HG03066 (cell line): ENCODE results near the gene PKNOX2.
"Not testable (repeated sequence)": the region's sequence is repeated elsewhere in the genome, so short reads cannot be mapped to it uniquely, and the experiment has no call there.

ENCODE experiments used
- ATAC-seq: cut with Tn5 transposase; IDR thresholded peaks from one replicate; pipeline ENCODE4 v1.9.1; 2021; ENCODE audit warnings: low read depth; ENCODE audit not compliant: unreplicated experiment

PKNOX2 gene

GRCh38 chr11:125200441-125200840 is 35.9 kb downstream of the PKNOX2 start:
- no peak for ATAC-seq

DNA sequence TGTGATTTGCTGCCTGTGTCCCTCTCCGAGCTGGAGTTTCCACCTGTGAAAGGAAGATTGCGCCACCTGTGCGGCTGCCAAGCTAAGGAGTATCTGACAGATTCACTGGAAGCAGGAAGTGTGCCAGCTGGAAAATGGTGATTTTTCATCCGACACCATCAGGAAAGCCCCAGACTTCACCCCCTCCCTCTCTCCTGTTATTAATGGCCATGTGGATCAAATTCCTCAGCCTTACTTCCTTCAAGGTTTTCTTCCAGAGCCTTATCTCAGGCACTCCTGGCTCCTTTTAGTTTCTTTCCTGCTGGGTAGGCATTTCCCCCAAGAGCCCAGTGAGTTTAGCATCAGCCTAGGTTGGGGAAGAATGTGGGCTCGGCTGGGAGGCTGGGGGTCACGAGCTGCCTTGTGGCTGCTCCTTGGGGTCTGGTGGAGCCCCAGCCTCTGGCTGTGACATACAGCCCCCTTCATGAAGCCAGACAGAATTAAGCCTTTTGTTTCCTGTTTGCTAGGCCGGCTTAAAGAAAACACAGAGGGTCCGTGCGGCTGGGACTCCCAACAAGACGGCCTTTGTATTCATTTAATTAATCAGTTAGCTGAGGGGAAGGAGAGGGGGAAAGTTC is 37.1 kb downstream of the PKNOX2 start:
- no peak for ATAC-seq

DNA sequence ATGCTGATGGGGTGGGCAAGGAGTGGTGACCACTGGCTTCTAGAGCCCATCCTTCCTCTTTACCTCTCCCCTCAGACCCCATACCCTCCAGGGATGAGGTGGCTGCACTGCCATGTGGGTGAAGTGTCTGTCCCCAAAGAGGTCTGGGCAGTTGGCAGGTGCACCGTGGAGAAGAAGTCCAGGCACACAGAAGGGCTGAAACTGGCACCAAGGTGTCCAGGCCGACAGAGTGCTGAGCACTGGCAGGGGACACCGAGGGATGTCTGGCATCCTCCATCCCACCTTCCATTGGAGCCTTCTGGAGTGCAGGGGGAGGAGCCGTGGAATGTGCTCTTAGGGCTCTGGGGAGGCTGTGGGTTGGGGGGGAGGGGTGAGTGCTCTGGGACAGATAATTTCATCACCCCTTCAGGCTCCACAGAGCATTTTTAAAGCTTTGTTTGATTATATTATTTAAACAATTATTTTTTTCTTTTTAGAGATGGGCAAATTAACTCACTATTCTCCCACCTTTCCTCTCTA is 37.9 kb downstream of the PKNOX2 start:
- no peak for ATAC-seq

- no peak for ATAC-seq
Measured at GRCh38 chr11:125202977-125203376, 38.4 kb downstream of the PKNOX2 start.

- ATAC-seq = no peak
Measured at GRCh38 chr11:125207866-125208425, 43.4 kb downstream of the PKNOX2 start.

DNA sequence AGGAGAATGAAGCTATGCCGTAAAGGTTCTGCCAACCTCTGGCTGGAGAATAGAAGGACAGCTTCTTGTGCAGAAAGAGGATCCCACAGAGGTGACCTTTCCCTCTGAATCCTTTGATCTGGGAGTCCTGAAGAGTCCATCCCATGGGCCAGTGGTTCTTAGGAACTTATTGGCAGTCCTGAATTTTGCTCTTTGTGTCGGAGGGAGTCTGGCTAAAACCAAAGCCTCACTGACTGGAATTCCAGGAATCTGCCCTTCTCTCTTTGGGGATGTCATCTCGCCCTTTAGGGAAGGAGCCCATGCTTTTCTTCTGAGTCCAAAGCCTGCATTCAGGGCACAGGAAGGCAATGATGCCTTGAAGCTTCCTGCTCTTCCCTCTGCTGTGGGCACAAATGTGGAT is 45.5 kb downstream of the PKNOX2 start:
- ATAC-seq = no peak

DNA sequence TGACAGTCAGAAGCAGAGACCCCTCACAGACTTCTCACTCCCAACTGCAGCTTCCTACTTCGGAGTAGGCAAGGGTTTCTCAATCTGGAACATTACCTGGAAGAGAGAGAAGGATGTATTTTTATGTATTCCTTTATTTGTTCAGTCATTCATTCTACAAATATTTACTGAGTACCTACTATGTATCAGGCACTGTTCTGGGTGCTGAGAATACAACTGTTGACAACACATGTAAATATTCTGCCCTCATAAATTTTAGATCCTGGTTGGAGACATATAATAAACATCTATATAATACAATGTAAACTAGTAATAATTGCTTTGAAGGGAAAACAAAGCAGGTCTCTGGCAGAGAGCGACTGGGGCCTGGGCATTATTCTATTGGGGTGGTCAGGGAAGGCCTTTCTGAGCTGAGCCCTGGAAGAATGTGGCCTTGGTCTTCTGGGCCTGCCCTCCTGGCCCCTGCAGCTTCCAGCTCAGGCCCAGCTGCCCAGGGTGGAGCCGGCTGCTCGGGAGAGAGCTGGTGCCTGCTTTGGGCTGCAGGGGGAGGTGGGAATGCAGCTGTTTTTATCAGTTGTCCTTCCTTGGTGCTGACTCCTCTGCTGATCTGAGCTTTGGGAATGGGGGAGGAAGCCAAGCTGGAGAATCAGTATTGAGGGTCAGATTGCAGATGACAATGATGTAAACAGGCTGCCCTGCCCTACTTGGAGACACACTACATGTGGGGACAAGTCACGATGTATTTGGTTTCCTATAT is 46.8 kb downstream of the PKNOX2 start:
- no peak for ATAC-seq

- ATAC-seq = no peak
Measured at GRCh38 chr11:125211948-125212340, 47.4 kb downstream of the PKNOX2 start.

DNA sequence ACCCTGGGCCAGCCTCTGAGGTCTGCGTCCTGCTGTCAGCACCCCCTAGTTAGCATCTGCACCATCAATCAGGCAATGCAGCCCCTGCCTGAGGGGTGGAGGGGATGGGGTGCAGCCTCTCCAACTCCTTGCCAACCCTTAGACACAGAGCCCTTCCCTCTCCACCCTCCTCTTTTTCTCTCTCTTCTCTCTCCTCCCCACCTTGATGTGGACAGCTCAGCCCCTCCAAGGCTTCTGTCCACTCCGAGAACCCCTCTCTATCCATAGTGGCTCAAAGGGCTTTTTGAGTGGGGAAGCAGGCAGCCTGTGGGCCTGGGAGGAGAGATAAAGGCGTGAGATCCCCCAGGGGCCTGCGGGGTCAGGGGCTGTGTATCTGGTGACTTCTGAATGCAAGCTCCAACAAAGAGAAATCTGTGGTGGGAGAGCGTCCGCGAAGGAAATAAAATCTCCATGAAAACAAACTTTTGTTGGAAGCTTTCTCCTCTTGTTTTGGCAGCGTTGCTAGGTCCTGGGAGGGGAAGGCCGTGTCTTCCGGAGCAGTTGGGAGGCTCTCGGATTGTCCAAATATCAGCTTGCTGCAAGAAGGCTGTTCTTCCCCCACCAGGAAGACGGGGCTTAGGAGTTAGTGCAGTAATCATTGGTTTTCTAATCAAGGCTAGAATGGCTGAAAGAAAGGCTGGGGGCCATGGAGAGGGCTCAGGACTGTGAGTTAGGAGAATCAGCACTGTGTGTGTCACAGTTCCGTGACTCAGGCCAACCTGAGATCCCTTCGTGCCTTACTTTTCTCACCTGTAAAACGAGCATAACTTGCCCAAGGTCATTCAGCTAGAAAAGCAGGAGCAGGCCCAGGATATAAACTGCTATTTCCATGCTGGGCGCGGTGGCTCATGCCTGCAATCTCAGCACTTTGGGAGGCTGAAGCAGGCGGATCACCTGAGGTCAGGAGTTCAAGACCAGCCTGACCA is 50.3 kb downstream of the PKNOX2 start:
- ATAC-seq = no peak

GRCh38 chr11:125215976-125216375 is 51.4 kb downstream of the PKNOX2 start:
- ATAC-seq = no peak

DNA sequence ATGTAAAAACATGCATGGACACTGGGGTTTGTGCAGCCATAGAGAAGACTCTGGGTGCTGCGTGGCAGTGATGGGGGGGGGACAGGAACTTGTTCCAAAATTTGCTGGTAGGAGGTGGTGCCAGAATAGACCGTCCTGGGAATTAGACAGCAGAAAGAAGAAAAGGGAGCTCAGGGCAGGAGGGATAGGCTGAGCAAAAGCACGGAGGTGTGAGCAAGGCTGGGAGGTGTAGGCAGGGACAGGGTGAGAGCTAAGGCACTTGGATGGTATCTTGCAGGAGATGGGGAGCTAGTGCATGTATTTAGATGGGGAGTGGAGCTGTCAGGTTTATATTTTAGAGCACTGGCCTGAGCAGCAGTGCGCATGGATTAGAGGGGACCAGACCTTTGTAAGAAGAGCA is 53.8 kb downstream of the PKNOX2 start:
- no peak for ATAC-seq

- no peak for ATAC-seq
Measured at GRCh38 chr11:125221461-125221860, 56.9 kb downstream of the PKNOX2 start.

DNA sequence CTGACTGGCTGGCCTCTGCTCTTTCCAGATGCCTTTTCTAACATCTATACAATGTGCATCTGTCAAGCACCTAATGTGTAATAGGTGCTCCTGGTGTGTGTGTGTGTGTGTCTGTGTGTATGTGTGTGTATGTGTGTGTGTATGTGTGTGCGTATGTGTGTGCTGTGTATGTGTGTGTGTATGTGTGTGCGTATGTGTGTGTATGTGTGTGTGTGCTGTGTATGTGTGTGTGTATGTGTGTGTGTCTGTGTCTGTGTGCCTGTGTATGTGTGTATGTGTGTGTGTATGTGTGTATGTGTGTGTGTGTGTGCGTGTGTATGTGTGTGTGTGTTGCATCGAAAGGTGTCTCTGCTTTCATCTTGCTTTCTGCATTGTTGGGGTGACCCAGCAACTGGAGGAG is 57.9 kb downstream of the PKNOX2 start:
- ATAC-seq = no peak

- ATAC-seq = not testable (repeated sequence)
Measured at GRCh38 chr11:125223161-125223560, 58.6 kb downstream of the PKNOX2 start.

DNA sequence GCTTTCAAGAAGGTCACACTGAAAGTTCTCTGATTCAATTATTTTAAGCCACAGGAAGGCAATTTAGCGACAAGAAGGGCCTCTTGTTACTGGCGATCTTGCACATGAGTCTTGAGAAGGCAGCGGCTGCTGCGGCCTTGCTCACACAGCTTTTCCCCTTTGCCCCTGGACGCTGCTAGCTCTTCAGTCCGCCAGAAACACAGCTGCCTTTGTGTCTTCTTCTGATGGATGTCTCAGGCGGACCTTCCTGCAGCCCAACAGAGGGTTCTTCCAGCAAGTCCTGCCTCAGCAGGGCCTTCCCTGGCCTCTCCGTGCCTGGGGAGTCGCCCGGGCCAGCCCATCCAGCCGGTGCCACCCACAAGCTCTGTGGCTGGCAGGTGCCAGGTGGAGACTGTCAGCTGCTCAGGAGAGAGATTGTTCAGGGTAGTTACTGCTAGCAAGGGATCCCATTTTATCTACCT is 59.4 kb downstream of the PKNOX2 start:
- no peak for ATAC-seq

- no peak for ATAC-seq
Measured at GRCh38 chr11:125224391-125225021, 60.0 kb downstream of the PKNOX2 start.

- ATAC-seq = no peak
Measured at GRCh38 chr11:125225401-125225800, 60.9 kb downstream of the PKNOX2 start.

DNA sequence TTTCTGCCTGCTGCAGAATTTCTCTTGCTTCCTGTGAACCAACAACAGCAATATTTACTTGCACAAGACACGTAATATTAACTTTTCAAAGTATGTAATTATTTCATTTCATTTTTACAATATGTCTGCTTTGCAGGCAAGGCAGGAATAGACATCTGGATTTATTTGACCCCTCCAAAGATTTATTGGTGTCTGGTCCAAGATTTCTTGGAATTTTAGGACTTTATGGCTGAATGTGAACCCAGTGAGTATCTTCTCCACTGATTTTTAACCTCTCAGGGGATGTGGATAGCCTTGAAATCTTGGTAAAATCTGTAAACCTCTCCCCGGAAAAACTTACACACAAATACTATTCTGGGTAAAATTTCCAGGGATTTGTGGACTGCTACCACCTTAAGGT is 61.5 kb downstream of the PKNOX2 start:
- ATAC-seq = no peak

DNA sequence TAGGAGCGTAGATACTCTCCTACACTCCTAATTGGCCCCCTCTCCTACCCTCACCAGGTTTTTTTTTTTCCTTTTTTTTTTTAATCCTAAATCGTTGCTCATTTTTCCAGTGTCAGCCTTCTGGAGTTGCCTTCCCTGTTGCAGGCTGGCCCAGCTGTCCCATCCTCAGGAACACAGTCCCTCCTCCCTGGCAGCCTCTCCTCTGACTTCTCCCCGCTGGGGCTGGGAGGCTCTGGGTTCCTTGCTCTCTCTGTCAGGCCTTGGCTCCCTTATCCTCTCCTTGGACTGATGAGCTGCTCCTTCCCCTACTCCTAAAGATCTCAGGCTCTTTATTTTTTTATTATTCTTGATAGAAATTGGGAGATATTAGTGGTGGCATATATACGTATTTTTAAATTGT is 62.2 kb downstream of the PKNOX2 start:
- no peak for ATAC-seq

GRCh38 chr11:125227151-125227550 is 62.6 kb downstream of the PKNOX2 start:
- ATAC-seq = no peak
